Measurements from ENCODE around the gene IGFLR1.

The IGFLR1 gene, protein sequence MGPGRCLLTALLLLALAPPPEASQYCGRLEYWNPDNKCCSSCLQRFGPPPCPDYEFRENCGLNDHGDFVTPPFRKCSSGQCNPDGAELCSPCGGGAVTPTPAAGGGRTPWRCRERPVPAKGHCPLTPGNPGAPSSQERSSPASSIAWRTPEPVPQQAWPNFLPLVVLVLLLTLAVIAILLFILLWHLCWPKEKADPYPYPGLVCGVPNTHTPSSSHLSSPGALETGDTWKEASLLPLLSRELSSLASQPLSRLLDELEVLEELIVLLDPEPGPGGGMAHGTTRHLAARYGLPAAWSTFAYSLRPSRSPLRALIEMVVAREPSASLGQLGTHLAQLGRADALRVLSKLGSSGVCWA

DNA sequence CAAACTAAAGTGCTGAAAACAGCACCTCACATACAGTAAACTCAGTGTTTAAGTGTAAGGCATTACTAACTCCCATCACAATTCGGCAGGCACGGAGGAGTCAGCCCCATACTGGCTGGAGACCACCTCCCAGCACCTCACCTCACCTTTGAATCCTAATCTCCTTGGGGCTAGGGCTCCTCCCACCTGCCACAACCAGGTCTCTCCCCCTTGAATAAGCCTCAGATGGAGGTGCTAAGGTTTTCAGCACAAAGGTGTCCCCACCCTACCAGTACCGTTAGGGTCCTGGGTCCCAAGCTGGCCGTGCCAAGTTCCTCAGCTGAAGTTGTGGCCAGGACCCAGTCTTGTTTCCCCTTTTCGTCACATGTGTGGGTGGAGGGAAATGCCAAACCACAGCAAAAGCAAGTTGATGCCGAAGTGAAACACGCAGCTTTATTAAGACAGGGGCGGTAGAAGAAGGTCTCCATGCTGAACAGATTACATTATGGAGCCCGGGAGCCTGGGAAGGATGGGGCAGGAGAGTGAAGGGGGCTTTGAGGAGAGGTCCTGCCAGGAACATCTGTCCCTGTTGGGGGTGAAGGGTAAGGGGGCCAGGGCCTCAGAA, at the start of gene IGFLR1:
Gene IGFLR1 (minus strand): TSS at position 332 of the 604 bp plus-strand sequence. CDS start 1,272 bp downstream, outside the sequence.
- DNase-seq (ENCODE audit: low read depth in 2 of 2), result peak; percentile 50 to 61

DNA sequence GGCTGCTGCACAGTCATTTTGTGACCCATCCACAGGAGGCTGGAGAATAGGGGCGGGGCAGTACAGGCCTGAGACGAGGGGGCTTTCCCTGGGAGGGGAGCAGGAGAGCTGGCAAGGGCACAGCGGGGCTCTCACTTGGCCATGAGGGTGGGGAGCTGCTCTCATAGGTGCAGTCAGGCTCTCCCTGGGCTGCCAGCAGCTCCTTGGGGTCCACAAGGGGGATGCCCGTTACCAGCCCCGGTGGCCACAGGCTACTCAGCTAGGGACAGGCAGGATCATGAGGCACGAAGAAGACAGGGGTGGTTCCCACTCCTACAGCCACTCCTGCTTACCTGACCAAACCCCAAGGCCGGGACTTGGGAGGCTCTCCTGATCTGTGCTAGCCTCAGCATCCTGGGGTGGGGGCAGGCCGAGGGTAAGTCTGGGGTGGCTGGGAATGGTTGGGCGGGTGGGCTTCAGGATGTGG, 49.6 kb upstream of the IGFLR1 start:
- DNase-seq (ENCODE audit: low read depth in 2 of 2), result no peak

DNA sequence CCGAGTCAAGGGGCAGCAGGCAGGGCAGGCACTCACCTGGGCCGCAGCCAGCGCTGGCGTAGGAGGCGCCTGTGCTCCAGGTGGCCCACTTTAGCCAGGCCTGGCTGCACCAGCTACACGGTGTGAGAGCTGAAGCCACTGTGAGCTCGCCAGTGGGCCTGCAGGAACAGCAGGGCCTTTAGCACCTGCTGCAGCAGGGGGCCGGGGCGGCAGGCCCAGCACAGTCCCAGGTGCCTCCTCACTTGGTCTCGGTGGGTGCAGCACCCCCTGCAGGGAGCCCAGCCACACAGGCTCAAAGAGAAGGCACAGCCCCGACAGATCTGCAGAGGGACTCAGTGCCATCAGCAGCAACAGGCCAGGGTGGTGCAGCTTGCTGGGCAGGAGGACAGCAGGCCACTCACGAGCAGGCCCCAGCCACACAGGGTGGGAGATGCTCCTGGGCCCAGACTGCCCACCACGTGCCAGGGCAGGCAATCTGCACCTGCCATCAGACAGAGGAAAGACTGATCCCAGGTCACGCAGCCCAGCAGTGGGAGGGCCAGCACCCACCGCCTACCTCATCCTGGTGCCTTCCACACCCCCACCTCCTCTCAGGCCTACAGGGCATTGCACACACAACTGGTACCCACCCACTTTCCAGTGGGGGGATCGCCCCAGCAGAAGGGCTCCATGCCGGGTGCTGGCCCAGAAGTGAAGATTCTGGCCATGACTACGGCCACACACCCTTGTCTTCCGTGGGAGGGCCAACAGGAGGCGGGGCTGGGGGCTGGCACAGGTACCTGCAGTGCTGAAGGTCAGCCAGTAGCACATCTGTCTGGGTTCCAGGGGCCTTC, 48.9 kb upstream of the IGFLR1 start:
- no peak for DNase-seq (ENCODE audit: low read depth in 2 of 2)

DNA sequence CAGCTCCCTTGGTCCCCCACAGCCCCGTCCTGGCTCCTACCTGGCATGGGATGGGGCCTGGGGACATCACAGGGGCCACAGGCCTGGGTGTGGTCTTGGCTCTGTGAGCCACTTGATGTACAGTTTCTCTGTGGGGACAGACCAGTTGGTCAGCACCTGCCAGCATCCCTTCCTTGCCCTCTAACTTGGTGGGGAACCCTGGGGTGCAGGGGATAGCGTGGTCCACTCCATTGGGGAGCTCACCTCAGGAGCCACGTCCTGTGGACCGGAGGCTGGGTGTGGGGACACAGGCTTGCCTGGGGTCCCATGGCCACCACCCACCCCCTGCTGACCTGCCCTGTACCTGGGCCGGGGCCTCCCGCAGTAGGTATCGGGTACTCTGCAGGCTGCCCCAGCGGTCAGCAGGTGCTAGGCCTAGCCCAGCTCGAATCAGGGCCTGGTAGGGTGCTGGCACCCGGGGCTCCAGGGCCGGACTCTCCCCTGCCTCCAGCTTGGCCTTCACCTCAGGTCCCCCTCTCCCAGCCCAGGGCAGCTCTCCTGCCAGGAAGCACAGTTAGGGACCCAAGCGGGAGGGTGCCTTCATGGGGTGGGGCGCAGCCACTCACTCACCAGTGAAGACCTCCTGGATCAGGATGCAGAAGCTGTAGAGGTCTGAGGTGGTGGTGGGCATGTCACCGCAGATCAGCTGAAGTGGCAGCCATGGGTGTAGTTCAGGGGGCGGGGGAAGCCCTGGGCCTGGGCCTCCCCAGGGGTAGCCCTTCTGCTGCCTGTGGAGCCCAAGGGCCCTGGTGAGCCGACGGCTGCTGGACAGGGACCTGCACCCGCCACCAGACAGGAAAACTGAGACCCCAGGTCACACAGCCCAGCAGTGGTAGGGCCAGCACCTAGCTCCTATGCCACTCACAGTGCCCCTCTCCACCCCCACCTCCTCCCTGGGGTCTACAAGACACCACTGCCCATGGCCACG, 48.0 kb upstream of the IGFLR1 start:
- no peak for DNase-seq (ENCODE audit: low read depth in 2 of 2)

DNA sequence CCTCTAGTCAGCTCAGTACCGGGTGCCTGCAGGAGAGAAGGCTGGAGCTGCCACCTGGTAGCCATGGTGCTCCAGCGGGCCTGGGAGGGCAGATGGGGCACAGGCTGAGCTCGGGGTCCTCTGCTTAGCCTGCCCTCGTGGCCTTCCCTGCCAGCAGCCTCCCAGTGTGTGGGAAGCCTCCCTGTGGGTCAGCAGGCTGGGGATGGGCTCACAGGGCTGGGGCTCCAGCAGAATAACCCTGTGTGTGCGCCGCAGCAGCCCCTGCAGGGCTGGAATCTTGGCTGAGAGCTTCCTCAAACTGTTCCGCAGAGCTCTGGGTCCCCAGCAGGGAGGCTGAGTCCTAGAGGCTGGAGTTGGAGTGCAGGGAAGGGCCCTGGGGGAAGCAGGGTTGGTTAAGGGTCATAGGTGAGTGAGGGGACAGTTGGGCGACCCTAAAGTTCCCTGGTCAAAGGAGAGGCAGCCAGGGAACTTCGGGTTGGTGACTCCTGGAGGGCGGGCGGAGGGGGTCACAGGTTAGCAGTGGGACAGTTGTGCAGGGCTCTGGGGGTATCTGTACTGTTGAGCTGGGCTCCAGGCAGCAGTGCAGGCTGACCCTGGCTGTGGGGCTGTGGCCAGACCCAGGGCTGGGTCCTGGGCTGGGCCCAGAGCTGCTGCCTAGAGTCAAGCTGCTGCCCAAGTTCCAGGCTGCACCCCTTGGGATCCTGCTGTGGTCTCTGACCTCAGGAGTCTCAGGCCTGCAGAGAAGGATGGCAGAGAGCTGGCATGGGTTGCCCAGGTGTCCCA, 47.1 kb upstream of the IGFLR1 start:
- no peak for DNase-seq (ENCODE audit: low read depth in 2 of 2)

DNA sequence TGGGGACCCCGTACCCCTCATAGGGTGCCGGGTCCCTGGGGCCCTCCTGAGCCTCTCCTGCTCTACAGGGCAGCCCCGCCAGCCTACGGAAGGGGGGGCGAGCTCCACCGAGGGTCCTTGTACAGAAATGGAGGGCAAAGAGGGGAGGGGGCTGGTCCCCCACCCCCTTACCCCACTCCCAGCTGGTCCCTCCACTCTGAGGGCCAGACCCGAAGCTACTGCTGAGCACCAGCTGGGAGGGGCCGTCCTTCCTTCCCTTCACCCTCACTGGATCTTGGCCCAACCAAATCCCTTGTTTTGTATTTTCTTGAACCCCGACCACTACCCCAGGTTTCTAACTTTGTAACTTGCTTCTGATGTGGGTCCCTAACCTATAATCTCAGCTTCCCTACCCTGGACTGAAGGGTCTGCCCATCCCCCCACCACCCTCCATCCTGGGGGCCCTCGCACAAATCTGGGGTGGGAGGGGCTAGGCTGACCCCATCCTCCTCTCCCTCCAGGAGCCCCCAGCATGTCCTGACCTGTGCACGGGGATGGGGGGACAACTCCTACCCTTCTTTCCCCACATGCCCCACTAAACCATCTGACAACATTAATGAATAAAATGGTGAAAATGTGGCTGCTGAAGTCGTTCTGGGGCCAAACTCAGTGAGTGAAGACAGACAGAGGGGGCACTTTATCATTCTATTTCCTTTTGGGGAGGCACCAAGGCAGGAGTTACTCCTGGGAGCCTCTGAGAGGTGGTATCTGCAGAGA, 46.1 kb upstream of the IGFLR1 start:
- no peak for DNase-seq (ENCODE audit: low read depth in 2 of 2)

DNA sequence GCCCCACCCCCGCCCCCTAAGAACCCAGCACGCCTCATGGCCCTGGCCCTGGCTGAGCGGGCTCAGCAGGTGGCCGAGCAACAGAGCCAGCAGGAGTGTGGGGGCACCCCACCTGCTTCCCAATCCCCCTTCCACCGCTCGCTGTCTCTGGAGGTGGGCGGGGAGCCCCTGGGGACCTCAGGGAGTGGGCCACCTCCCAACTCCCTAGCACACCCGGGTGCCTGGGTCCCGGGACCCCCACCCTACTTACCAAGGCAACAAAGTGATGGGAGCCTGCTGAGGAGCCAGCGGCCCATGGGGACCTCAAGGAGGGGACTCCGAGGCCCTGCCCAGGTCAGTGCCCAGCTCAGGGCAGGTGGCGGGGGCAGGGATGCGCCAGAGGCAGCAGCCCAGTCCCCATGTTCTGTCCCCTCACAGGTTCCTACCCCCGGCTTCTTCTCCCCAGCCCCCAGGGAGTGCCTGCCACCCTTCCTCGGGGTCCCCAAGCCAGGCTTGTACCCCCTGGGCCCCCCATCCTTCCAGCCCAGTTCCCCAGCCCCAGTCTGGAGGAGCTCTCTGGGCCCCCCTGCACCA, 45.1 kb upstream of the IGFLR1 start:
- no peak for DNase-seq (ENCODE audit: low read depth in 2 of 2)

DNA sequence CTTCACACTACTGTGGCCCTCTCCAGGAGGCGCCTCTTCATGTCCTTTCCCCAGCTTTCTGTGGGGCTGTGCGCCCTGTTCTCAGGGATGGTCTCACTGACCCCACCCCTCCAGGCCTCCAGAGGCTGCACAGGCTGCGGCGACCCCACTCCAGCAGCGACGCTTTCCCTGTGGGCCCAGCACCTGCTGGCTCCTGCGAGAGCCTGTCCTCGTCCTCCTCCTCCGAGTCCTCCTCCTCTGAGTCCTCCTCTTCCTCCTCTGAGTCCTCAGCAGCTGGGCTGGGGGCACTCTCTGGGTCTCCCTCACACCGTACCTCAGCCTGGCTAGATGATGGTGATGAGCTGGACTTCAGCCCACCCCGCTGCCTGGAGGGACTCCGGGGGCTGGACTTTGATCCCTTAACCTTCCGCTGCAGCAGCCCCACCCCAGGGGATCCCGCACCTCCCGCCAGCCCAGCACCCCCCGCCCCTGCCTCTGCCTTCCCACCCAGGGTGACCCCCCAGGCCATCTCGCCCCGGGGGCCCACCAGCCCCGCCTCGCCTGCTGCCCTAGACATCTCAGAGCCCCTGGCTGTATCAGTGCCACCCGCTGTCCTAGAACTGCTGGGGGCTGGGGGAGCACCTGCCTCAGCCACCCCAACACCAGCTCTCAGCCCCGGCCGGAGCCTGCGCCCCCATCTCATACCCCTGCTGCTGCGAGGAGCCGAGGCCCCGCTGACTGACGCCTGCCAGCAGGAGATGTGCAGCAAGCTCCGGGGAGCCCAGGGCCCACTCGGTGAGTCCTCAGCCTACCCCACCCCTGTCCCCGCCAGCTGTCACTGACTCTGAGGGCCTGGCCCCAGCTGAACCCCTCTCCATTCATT, 44.3 kb upstream of the IGFLR1 start:
- no peak for DNase-seq (ENCODE audit: low read depth in 2 of 2)

DNA sequence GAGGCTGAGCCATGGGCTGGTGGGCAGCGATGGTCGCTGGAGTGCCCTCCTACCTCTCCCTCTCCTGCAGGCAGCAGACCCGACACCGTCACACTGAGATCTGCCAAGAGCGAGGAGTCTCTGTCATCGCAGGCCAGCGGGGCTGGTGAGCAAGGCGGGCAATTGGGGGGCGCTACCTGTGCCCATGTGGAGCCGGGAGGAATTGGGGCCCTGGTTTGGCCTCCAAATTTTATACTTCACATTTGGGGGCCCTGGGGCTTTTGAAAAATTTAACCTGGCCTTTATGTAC, 43.0 kb upstream of the IGFLR1 start:
- DNase-seq (ENCODE audit: low read depth in 2 of 2), result no peak

DNA sequence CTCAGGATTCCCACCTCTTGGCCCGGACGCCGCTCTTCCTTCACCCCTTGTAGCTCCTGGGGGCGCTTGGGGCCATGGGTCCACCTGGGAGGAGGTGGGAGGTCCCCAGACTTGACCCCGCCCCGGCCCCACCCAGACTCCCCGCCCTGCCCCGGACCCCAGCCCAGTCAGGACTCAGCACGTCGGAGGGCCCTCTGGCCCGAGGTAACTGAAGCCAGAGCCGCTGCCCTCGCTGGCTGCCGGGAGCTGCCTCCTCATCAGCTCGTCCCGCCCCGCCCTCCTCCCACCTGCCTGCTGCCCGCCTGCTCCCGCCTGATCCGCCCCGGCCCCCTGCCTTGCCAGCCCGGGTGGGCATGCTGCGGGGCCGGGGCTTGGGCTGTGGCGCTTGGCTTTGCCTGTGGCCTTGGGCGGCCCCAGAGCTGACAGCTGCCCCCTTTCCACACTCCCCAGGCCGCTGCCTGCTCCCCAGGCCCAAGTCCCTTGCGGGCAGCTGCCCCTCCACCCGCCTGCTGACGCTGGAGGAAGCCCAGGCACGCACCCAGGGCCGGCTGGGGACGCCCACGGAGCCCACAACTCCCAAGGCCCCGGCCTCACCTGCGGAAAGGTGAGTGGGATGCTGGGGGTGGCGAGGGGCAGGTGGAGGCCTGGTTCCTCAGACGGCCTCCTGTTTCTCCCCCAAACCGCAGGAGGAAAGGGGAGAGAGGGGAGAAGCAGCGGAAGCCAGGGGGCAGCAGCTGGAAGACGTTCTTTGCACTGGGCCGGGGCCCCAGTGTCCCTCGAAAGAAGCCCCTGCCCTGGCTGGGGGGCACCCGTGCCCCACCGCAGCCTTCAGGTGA, 42.5 kb upstream of the IGFLR1 start:
- no peak for DNase-seq (ENCODE audit: low read depth in 2 of 2)

DNA sequence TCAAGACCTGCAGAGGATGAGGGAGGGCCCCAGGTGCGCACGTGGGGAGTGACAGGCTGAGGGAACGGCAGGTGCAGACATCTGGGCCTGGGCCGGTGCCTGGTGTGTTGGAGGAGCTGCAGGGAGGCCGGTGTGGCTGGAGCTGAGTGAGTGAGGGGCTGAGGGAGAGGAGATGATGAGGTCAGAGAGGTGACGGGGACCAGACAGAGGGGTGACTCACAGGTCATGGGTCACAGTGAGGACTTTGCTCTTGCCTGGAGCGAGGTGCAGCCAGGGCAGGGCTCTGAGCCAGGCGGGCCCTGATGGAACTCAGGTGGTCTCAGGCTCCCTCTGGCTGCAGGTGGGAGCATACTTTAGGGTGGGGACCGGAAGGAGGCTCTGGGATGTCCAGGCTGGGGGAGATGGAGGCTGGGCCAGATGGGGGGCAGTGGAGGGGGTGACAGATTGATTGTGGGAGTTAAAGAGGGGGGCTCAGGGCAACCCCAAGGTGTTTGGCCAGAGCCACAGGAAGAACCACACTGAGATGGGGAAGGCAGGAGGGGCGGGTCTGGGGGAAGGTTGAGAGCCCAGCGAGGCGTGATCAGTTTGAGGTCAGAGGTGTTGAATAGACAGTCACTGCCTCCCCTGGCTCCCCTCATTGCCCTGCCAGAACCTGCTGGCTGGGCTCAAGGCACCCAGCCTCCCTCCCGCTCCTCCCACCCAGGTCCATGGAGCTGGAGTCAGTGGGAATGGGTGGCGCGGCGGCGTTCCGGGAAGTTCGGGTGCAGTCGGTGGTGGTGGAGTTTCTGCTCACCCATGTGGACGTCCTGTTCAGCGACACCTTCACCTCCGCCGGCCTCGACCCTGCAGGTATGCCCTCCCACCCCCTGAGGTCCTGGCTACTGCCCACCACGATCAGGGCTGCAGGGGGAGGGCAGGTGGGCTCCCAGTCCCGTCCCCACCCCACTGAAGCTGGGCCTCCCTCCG, 41.5 kb upstream of the IGFLR1 start:
- no peak for DNase-seq (ENCODE audit: low read depth in 2 of 2)

DNA sequence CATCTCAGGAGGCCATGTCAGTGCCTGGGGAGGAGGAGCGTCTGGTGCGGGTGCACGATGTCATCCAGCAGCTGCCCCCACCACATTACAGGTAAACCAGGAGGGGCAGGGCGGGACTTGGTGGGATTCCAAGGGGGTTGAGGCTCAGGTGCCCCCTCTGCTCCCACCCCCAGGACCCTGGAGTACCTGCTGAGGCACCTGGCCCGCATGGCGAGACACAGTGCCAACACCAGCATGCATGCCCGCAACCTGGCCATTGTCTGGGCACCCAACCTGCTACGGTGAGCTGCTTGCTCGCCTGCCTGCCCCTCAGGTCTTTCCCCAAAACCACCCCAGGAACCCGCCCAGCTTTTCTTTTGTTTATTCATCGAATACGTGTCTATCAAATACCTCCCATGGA, 40.3 kb upstream of the IGFLR1 start:
- no peak for DNase-seq (ENCODE audit: low read depth in 2 of 2)

DNA sequence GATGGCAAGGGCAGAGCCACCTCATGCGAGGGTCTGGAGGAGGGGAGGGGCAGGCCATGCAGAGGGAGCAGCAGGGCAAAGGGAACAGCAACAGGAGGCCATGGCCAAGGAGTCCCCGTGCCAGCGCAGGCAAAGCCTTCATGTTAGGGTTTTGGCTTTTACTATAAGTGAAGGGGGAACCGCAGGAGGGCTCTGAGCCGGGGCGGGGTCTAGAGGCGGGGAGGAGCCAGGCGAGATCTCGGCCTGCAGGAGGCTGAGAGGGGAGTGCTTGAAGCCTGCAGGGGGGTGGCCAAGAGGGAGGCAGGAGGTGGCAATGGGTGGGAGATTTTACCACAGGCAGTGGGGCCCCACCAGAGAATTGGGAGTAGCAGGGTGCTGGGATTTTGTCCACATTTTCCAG, 39.4 kb upstream of the IGFLR1 start:
- no peak for DNase-seq (ENCODE audit: low read depth in 2 of 2)

DNA sequence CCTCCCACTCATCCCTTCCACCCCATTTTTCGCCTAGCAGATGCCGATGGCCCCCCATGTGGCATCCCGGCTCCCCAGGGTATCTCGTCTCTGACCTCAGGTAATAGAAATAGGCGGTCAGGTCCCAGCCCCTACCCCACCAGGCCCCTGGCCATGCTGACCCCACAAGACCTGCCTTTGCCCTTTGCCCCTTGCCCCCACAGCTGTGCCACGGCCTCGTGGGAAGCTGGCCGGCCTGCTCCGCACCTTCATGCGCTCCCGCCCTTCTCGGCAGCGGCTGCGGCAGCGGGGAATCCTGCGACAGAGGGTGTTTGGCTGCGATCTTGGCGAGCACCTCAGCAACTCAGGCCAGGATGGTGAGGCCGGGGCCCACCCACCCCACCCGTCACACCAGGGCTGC, 38.5 kb upstream of the IGFLR1 start:
- DNase-seq (ENCODE audit: low read depth in 2 of 2), result no peak

DNA sequence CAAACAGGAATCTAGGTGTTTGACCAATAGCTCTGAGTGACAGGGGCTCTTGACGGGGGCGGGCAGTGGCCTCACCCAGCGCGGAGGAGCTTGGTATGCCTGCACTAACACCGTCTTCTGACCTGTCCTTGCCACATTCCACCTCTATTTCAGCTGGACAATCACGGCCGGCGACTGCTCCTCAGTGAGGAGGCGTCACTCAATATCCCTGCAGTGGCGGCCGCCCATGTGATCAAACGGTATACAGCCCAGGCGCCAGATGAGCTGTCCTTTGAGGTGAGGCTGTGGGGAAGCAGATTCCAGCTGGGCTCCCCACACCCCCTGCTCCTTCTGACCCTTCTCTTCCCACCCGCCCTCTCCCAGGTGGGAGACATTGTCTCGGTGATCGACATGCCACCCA, 37.8 kb upstream of the IGFLR1 start:
- no peak for DNase-seq (ENCODE audit: low read depth in 2 of 2)

DNA sequence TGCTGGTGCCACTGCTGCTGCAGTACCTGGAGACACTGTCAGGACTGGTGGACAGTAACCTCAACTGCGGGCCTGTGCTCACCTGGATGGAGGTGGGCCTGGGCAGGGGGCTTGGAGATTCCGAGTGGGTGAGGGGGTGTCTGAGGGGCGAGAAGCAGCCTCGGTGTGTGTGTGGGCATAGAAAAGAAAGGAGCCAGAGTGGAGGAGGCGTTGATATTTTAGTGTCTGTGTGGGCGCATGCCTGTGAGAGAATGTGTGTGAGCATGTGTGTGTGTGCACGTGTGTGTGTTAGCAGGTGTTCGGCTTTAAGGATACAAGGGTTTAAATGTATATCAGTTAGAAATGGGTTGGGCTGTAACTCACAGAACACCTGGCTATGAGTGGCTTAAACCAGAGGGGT, 36.8 kb upstream of the IGFLR1 start:
- DNase-seq (ENCODE audit: low read depth in 2 of 2), result no peak

DNA sequence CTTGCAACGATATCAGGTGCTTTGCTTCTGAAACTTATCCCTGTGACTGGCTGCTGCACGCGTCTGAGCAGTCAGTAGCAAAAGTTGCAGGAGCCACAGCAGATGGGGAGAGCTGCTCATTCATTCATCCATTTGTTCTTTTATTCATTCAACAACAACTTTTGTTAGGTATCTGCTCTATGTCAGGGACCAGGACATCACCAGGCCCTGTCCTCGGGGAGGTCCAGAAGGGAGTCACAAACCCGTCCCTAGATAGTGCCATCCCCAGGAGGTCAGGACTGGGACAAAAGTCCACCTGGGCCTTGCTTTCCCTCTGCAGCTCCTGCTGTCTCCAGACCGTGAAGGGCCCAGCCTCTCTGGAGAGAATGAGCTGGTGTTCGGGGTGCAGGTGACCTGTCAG, 35.7 kb upstream of the IGFLR1 start:
- DNase-seq (ENCODE audit: low read depth in 2 of 2), result no peak
